ENCODE data around the gene SCN4B. TPM values are rescaled to one million over a fixed set of nuclear protein-coding genes. Genes with fewer than 3 reads are reported as not detected.

The SCN4B gene
- total RNA-seq, 4 donors from 2014 or later, result 1.8 to 7.3 (median 2.5) TPM

DNA sequence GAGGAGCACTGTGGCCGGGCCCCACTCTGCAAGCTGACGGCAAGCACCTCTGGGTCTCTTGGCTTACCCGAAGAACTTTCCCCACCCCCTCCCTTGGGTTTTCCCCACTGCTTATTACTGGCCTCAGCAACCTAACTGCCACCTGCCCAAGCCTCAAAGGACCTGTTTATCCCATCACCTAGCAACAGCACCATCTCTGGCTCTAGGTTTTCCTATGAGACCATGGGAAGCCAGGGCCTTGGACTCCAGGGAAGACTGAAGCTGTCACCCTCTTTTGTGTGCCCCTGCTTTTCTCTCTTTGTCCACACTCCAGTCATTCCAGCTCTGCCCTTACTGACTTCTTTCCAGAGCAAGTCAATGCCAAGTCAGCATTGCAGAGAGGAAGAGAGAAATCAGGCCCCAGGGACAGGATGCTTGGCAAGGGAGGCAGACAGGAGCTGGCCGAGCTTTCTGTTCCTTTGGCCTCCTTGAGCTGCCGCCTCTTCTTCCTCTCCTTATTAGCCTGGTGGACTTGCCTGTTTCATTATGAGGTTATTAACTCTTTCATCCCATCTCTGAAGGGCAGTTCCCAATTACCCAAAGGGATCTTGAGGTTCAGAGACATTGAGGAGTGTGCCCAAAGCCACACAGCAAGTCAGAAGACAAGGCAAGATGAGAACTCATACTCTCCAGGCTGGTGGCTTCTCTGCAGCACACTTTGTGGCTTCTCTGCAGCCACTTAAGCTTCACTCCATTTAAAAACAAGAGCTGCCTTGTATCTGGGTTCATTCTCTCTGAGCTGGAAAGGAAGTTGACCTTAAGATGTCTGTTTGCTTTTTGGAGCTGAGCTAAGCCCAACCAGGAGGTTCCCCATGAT, 65.5 kb downstream of the SCN4B start, which contains the start of gene SMIM35:
Gene SMIM35, minus strand, starts transcription at position 51 of the 856 bp plus-strand sequence. CDS start 206 bp downstream, outside the sequence.
- no peaks in the 10 kb centered on the region for H3K36me3 ChIP-seq
- H3K9me3 ChIP-seq, result no peaks in the 10 kb centered on the region
- H3K27me3 ChIP-seq, result no peaks in the 10 kb centered on the region
- H3K4me3 ChIP-seq, result no peak within 1 kb of the TSS
- TF ChIP-seq POLR2A (IDR thresholded peaks at IDR 0.05), result no peak
- TF ChIP-seq, protein P1, sequence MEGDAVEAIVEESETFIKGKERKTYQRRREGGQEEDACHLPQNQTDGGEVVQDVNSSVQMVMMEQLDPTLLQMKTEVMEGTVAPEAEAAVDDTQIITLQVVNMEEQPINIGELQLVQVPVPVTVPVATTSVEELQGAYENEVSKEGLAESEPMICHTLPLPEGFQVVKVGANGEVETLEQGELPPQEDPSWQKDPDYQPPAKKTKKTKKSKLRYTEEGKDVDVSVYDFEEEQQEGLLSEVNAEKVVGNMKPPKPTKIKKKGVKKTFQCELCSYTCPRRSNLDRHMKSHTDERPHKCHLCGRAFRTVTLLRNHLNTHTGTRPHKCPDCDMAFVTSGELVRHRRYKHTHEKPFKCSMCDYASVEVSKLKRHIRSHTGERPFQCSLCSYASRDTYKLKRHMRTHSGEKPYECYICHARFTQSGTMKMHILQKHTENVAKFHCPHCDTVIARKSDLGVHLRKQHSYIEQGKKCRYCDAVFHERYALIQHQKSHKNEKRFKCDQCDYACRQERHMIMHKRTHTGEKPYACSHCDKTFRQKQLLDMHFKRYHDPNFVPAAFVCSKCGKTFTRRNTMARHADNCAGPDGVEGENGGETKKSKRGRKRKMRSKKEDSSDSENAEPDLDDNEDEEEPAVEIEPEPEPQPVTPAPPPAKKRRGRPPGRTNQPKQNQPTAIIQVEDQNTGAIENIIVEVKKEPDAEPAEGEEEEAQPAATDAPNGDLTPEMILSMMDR (IDR thresholded peaks at IDR 0.05), result no peak
- intact Hi-C loops (cut with DNase I; ENCODE audit: low total_unique reads), result no loop called here
- no peak for DNase-seq
- H3K27ac ChIP-seq, result no peak within 1 kb of the TSS
- no peaks in the 10 kb centered on the region for H3K4me1 ChIP-seq

DNA sequence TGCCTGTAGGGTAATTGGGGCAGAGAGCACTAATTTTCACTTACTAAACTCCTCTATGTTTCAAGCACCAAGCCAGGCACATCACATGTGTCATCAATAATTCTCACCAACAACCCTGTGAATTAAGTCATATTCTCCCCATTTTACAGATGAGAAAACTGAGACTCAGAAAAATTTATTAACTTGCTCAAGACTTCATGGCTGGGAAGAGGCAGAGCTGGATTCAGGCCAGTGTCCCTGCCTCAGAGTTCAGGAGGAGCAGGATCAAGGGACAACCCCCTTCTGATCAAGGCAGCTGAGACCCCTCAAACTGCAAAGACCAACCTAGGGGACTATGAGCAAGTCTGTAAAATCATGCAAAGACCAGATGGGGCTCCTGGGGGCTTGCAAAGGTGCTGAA, 68.0 kb downstream of the SCN4B start:
- Histone ChIP-seq H3K9me3 (no peaks in the 10 kb centered on the region), H3K4me1 (no peaks in the 10 kb centered on the region), H3K27ac (no peak overlapping the region), H3K27me3 (no peaks in the 10 kb centered on the region), H3K4me3 (no peak overlapping the region), H3K36me3 (no peaks in the 10 kb centered on the region)
- no peak for DNase-seq
- TF ChIP-seq, protein P1 (IDR thresholded peaks at IDR 0.05), result no peak
- TF ChIP-seq POLR2A (IDR thresholded peaks at IDR 0.05), result no peak
- intact Hi-C loops (cut with DNase I; ENCODE audit: low total_unique reads), result no loop called here

DNA sequence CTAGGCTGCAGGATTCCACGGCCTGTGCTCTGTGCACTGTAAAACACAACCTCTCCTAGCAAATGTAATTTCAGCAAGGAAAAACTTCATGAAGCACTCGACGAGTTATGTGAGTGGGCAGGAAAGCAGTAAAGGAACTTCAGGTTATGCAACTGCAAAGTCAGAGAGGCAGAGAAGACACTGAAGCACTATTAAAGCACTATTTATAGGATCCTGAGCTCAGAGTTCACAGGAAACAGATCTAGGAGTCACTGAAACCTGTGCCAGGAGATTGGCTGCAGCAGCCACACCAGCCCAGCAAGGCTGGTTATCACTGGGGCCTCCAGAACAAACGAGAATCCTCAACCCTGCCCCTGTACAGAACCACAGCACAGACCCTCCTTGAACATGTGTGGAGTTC, 68.4 kb downstream of the SCN4B start:
- TF ChIP-seq POLR2A (IDR thresholded peaks at IDR 0.05), result no peak
- TF ChIP-seq, protein P1 (IDR thresholded peaks at IDR 0.05), result no peak
- Histone ChIP-seq H3K27me3 (no peaks in the 10 kb centered on the region), H3K9me3 (no peaks in the 10 kb centered on the region), H3K36me3 (no peaks in the 10 kb centered on the region), H3K4me1 (no peaks in the 10 kb centered on the region), H3K27ac (peak overlapping the region in 1 of 2 donors; percentile 26), H3K4me3 (no peak overlapping the region)
- no peak for DNase-seq
- intact Hi-C loops (cut with DNase I; ENCODE audit: low total_unique reads), result no loop called here

Other genes with a start within 250 kb of the SCN4B start
- under 1 TPM in 3 of 4 donors, not detected in 1; 0.15 to 0.90 (median 0.51) TPM for gene TMPRSS13, start 223.4 kb downstream of the SCN4B start, total RNA-seq
- 10 to 100 TPM in 3 of 4 donors, 1 to 10 TPM in 1; 6.8 to 45.9 (median 11.1) TPM for gene IL10RA, start 166.4 kb downstream of the SCN4B start, total RNA-seq
- 1 to 10 TPM in 1 of 4 donors, under 1 TPM in 1, not detected in 2; 0.88 to 5.5 TPM for gene TMPRSS4, start 75.7 kb downstream of the SCN4B start, total RNA-seq
- not detected for gene SMIM35, start 65.9 kb downstream of the SCN4B start, total RNA-seq
- 1 to 10 TPM in 1 of 4 donors, under 1 TPM in 1, not detected in 2; 0.37 to 9.3 TPM for gene SCN2B, start 23.8 kb upstream of the SCN4B start, total RNA-seq
- 1 to 10 TPM; 1.2 to 9.1 (median 5.6) TPM for gene JAML, start 72.2 kb upstream of the SCN4B start, total RNA-seq
- gene MPZL3, start 99.5 kb upstream of the SCN4B start, total RNA-seq, result 1 to 10 TPM in 3 of 4 donors, under 1 TPM in 1; 0.26 to 8.3 (median 3.3) TPM
- 100 to 1,000 TPM in 1 of 4 donors, 10 to 100 TPM in 3; 40.9 to 191 (median 73.9) TPM for gene MPZL2, start 111.5 kb upstream of the SCN4B start, total RNA-seq
- gene CD3E, start 151.9 kb upstream of the SCN4B start, total RNA-seq, result 1 to 10 TPM in 1 of 4 donors, under 1 TPM in 1, not detected in 2; 0.48 to 2.4 TPM
- 1 to 10 TPM in 1 of 4 donors, not detected in 3; 1.7 TPM for gene CD3D, start 189.9 kb upstream of the SCN4B start, total RNA-seq
- 1 to 10 TPM in 1 of 4 donors, under 1 TPM in 1, not detected in 2; 0.34 to 6.2 TPM for gene CD3G, start 191.5 kb upstream of the SCN4B start, total RNA-seq
- 10 to 100 TPM; 31.0 to 41.2 (median 33.3) TPM for gene UBE4A, start 206.8 kb upstream of the SCN4B start, total RNA-seq
- 100 to 1,000 TPM in 3 of 4 donors, 10 to 100 TPM in 1; 36.4 to 274 (median 152) TPM for gene ATP5MG, start 248.8 kb upstream of the SCN4B start, total RNA-seq